HG03108 (cell line): ENCODE data around the gene NSUN3.
"Not testable (repeated sequence)": the region's sequence is repeated elsewhere in the genome, so short reads cannot be mapped to it uniquely, and the experiment has no call there.

ENCODE experiments used
- ATAC-seq: cut with Tn5 transposase; IDR thresholded peaks from one replicate; pipeline ENCODE4 v1.9.1; 2021; ENCODE audit warnings: moderate library complexity; ENCODE audit not compliant: unreplicated experiment

NSUN3 gene

DNA sequence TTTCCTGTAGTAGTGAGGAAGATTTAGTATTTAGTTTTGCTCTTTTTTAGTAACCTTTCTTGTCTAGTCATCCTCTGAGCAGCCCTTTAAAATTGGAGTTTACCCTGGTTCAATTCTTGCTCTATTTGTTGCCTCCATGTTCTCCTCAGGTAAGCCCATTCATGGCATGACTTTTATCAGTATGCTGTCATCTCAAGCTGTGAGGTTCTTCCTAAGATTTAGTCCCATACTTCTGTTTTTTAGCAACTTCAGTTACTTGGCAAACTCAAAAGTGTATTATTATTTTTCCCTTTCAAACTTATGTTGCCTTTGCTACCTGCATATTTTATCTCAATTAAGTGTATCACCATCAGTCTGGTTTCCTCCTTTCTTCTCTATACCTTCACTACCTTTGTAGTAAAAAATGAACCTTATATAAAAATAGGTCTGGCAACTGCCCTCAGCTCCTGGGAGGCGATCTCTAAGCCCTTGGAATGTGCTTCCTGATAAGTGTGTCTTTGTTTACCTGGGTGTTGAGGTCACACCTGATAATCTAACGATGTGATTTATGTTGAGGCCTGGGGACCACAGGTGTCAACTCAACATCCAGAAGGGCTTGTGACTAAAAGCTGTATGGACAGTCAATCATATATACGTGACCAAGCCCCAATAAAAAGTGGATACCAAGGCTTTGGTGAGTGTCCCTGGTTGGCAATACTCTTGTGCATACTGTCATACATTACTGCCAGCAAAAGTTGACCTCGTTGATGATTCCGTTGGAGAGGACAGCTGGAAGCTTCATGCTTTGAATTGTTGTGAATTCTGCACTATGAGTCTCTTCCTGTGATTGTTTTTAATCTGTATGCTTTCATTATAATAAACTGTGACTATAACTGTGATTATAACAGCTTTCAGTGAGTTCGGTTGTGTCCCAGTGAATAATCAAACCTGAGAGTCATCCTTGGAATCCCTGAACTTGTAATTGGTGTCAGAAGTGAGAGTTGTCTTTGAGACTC is 3.9 kb downstream of the NSUN3 start:
- no peak for ATAC-seq

DNA sequence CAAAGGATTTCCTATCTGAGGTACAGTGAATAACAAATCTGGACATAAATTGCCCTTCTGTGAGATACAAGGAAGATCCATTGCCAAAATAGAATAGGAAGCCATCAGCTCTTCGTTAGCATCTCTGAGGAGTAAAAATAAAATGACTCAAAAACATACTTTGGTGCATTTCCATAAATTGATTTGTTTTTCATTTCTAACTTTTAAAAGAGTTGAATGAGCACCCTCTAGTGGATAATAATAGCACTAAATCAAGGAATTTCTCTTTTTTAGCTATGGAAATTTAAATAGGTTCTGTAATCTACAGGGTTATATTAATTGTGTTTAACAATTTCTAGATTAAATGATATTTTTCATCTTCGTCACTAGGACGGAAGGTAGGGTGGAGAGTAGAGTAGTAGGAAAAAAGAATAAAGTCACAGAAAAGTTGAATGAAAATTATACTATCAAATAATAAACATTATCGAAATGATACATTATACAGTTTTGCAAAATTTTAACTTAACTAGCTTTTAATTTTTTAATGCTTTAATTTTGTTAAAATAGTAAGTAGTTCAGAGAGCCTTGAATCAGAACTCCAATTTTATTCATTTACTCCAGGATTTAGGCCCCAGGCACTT is 6.4 kb downstream of the NSUN3 start:
- no peak for ATAC-seq

DNA sequence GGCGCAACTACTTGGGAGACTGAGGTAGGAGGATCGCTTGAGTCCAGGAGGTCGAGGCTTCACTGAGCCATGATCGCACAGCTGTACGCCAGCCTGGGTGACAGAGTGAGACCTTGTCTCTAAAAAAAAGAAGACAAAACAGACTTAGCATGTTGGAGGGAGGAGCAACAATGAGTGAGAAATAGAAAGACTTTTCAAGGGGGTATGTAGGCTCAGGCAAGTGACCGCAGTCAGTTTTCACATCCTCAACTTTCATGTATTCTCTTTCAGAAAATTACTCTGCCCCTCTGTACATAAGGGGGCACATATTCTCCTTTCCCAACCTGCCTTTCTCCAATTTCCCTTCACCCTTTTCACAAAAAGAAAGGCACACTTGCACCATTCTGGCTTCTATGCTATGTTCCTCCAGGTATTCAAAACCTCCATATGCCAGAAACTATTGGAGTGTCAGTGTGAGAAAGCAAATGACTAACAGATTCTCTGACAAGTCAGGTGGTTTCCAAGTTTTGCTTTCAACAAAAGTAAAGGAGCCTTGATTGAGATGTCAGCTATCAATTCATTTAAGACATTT is 7.6 kb downstream of the NSUN3 start:
- peak; percentile 48 for ATAC-seq

DNA sequence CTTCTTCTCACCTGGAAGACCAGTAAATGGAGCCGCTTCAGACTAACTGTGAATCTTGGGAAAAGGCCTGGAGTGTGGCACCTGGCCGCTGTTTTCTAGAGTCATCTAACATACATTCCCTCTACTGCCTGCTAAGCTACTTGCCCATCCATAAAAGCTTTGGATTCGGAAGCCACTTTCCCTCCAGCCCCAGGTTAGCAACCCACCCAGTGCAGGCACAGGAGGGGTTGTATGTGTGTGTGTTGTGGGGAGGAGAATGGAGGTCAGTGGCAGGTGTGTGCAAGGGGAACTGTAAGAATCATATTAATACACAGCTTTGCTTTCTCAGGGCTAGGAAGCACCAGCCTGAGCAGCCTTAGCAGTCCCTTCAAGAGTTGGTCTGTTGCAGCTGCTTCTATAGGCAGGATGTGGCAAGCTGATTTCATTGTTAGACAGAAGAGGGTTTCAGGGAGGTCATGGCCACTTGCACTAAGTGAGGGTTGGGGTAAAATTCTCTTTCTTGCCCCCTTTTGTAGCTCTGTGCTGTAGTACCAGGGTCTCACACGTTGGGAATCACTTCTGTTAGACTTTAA is 8.9 kb downstream of the NSUN3 start:
- ATAC-seq, result peak; percentile 89

DNA sequence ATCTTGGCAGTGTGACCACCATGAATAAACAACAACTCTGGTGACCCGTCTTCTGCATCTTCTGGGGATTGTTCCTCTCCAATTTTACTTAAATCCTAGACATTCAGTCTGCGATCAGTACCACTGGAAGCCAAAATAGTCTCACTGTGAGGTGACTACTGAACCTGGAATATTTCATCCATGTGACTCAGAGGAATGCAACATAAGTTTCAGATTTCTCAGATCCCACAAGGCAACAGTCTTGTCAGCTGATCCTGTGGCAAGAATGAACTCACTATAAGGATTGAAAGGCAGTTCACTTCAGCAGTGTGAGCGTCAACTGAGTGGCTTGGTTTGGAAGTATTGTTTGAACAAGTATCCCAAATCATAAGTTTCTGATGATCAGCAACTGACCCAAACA is 13.2 kb downstream of the NSUN3 start:
- ATAC-seq, result no peak

DNA sequence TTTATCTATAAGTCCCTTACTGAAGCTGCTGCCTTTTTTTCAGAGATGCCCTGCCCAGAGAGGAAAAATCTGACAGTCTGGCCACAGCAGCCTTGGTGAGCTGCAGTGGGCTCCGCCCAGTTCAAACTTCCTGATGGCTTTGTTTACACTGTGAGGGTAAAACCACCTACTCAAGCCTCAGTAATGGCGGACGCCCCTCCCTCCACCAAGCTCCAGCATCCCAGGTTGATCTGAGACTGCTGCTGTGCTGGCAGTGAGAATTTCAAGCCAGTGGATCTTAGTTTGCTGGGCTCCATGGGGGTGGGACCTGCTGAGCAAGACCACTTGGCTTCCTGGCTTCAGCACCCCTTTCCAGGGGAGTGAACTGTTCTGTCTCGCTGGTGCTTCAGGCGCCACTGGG is 17.7 kb downstream of the NSUN3 start:
- ATAC-seq, result not testable (repeated sequence)

DNA sequence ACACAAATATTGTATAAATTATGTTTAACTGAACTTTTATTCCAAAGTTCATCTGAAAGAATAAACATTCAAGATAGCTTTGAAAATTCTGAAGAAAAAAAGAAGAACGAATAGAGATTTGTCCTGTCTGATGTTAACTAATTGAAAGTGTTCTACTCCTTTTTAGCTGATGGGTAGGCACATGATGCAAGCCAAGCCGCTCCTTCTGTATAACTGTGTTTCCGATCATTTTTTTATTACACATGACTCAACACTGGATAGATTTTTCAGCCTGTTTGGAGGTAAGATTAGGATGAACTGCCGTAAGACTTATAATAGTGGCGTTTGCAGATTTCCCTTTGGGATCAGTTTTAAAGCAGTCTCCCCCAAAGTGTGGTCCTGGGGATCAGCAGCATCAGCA is 19.0 kb downstream of the NSUN3 start:
- no peak for ATAC-seq

DNA sequence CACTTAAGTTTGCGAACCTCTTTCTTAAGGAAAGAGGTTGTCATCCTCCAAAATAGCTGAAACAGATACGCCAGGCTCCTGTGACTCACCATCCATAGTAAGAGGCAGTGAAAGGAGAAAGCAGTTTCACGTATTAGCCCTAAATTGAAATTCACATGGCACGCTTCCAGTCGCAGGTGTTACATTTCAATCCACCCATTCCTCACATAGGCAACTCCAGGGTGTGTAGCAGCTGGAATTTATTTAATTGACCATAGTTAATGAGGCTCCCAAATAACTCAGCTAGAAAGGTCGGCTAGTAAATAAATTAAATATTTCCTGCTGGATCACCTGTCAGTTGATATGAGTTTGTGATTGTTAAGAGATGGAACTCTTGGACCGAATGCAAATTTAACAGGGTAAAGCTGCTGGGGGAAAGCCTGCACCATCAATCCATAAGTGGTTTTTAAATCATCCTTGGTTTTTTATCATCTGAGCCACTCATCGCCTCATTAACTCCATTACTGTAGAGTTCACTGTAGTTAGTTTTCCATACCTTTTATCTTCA is 19.6 kb downstream of the NSUN3 start:
- ATAC-seq, result no peak

DNA sequence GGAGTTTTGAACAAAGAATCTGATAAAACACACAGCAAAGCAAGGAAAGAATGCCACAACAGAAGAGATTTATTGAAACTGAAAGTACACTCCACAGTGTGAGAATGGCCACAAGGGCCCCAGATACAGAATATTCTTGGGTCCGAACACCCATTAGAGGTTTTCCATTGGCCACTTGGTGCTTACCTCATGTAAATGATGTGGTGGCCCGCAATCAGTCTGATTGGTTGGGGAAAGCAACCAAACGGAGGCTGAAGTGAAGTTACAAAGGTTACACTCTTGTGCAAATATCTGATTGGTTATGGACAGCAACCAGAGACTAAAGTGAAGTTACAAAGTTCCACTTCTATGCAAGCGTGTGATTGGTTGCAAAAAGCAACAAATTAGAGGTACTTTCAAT is 20.4 kb downstream of the NSUN3 start:
- ATAC-seq, result no peak

DNA sequence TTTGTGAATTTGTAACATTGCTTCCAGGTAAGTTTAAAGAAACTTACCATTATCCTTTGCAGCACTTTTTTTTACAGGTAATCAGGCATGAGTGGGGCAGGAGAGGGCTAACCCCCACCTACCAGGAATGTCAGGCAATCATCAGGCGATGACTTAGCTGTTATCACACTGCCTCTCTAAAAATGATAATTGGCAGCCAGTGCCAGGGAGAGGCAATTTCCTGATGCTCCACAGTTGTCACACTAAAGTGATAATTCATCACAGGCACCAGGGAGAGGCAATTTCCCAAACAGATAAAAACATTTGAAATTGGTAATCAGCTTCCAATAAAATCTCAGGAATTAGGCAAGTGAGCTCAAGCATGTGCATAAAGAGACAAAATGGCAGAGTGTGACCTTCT is 26.3 kb downstream of the NSUN3 start:
- no peak for ATAC-seq

DNA sequence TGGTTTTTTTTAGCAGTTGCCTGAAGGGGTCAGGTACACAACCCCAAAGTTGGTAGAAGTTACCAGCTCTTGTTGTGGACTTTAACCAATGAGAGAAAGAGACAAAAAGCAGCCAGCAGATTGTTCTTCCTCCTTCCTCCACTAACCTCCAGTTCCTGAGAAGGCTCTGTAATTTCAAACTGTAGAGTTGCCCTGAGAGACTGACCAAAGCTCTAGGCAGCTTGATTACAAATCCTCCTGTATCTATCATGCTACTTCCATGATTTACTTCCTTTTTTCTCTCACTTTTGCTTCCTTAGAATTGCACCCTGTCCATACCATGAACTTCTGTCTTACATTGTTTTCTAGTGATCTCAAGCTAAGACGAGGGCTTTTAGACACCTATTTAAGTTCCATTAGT is 29.2 kb downstream of the NSUN3 start:
- ATAC-seq, result no peak

DNA sequence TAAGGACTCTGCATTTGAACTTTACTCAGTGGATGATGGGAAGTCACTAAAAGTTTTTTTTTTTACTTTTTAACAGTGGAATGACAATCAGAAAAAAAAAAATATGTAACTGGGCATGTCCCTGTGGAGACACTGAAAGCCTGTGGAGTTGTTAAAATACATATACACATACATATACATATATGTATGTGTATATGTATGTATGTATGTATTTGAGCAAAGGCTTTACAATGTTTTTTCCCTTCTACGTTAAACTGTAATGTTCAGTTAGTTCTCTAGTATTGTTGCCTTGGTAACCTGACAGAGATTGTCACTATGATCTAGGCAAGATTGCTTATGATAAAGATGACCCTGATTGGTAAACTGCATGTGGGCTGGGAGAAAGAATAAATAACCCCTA is 30.3 kb downstream of the NSUN3 start:
- no peak for ATAC-seq

DNA sequence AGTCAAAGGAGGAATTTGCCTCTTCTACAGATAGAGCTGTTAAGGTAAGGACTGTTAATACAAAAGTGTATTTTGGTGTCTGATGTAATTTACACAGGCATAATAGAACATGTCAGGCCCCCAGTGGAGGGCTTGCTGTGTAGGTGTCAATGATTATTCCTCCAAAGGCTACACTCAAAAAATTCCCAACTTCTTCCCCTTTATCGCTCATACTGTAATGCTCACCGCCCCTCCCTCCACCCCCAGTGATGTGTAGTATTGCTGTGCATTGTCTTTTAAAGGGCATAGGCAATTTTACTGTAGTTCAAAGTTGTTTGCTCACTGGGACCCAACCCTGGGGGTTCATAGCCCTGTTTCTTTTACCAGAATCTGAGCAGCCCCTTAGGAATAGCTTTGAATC is 32.2 kb downstream of the NSUN3 start:
- ATAC-seq, result no peak

DNA sequence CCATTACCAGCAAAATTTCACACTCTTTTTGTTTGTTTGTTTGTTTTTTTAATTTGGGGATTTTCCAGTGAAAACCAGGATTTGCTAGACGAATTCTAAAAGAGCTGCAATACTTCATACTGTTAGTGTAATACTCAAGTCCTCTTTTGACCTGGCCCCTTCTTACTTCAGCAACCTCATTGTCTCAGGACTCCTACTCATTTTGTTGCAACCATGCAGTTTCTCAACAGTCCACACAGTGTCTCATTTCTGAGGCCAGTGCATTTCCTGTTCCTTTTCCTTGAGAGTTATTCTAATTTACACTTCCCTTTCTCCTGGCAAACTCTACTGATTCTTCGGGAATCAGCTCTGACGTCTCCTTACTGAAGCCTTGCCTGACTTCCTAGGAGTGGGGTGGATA is 35.6 kb downstream of the NSUN3 start:
- ATAC-seq, result no peak

DNA sequence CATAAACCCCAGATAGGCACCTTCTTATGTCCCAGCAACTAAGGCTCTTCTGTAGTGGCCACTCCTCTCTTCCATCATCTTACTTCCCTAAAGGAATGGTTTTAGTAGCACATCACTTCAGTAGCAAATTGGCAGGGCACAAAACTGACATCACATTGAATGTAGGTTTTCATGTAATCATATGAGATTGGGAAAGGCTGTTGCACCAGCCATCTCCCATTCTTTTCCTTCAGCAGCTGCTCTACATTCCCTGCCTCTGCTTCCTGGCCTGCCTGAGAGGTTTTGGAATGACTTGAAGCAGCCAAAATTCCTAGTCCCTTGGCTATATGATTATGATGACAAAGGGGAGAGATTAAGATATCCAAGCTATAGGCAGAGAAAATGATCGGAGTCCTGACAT is 36.5 kb downstream of the NSUN3 start:
- no peak for ATAC-seq

DNA sequence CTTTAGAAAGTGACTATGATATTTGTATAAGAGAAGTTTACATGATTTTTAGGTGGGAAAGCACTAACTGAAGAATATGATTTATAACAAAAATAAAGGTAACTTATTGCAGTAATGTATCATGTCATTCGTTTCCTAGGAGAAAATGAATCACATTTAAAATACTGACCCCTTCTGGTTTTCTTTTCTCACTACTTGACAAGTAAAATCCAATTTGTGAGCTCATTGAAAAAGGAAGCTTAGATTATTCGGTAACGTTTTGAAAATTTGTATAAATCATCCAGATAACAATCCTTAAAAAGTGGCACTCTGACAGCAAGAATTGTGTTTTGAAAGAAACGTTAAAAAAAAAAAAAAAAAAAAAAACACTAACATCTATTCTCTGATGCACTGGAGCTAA is 39.0 kb downstream of the NSUN3 start:
- no peak for ATAC-seq

DNA sequence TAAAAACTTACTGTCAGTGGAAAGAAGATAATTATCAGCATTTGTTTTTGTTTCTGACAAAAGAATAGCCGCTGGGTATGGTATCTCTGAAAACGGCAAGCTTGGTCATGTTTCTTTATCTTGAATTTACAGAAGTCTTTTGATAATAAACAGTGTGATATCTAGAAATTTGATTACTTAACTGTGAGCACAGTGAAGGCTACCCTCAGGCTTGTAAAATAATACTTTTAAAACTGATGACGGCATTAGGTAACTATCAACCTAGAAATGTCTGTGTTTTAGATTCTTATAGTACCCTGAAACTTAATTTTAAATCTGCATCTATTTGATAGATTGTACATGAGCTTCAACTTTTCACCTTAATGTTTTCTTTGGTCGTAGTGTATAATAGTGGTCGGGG is 43.4 kb downstream of the NSUN3 start:
- no peak for ATAC-seq

DNA sequence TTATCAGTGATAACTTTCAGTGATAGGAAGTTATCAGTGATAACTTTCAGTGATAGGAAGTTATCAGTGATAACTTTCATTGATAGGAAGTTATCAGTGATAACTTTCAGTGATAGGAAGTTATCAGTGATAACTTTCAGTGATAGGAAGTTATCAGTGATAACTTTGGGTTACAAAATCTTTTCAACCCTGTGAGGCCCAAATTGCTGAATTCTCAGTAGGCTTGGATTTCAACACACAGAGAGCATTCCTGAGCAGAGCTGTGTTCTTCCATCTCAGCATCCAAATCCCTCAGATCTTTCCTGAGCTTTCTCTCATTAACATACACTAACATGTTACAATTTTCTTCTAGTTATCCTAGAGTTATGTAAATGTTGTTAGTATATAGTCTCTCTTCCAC is 47.4 kb downstream of the NSUN3 start:
- not testable (repeated sequence) for ATAC-seq

DNA sequence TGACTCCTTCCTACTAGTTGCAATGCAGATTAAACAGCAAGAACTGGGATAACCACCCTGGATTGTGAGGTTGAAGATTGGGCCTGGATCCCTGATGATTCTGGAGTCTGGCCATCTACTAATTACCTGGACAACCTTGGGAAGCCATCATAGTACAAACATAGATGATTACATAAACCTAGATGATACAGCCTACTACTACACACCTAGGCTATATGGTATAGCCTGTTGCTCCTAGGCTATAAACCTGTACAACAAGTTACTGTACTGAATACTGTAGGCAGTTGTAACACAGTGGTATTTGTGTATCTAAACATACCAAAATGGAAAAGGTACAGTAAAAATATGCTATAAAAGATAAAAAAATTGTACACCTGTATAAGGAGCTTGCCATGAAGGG is 48.0 kb downstream of the NSUN3 start:
- no peak for ATAC-seq

DNA sequence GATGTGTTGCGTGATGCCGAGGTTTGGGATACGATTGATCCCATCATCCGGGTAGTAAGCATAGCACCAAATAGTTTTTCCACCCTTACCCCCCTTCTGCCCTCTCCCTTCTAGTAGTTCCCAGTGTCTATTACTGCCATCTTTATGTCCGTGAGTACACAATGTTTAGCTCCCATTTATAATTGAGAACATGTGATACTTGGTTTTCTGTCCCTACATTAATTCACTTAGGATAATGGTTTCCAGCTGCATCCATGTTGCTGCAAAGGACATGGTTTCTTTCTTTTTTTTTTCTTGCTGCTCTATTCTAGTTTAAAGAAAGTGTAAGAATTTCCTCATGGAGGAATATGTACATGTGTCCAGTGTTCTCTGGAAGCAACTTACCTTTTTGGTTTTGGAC is 51.8 kb downstream of the NSUN3 start:
- ATAC-seq, result no peak

DNA sequence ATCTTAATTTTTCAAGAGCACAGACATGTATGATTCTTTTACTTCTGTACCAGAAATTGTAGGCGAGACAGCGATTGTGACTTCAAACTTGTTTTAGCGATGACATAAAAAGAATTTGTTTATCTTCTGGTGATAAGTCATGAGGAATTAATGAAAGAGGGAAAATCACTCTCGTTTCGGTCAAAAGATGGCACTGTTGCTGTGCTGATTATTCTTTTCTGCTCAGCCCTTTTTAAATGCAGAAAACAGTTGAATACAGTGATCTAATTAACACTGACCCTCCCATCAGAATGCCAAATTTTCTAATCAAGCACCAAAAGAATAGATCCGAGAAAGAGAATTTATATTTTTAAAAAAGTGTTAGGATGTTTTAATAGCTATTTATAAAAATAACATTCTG is 52.6 kb downstream of the NSUN3 start:
- no peak for ATAC-seq
